ENCODE measurements around the gene FLNB.

- TF ChIP-seq CTCF (IDR thresholded peaks at IDR 0.05) (no peak), REST (IDR thresholded peaks at IDR 0.05; ENCODE audit: insufficient read depth in 1 of 2, low read depth in 2 of 2, low read length in 1 of 2) (no peak), POLR2AphosphoS5 (IDR thresholded peaks at IDR 0.05; ENCODE audit: low read depth, low read length) (no peak), TCF7L2 (IDR thresholded peaks at IDR 0.05; ENCODE audit: low read depth, low read length) (no peak), SIN3A (IDR thresholded peaks at IDR 0.05; ENCODE audit: borderline replicate concordance, insufficient read depth, low read depth, low read length) (no peak)
These were observed 36.2 kb upstream of the FLNB start for GRCh38 chr3:57971975-57972374.

Data from Panc1 (cell line).